H1 (cell line): ENCODE data around the gene ATP5MC2. TPM values are rescaled to one million over a fixed set of nuclear protein-coding genes. Genes with fewer than 3 reads are reported as not detected.
A peak's percentile ranks its signal among the peaks of the same experiment; 100 is the strongest.

Source experiments
- CBX8 ChIP-seq: fragments of 300-800, 300-1000 bp; sonication (generic); IDR thresholded peaks from 2 replicates; pipeline ENCODE4 v1.7.1; 2016; ENCODE audit warnings: low read depth, low read length, borderline replicate concordance
- CEBPB ChIP-seq: IDR thresholded peaks from 2 replicates; pipeline ENCODE4 v1.6.1; 2012; ENCODE audit warnings: low read depth, low read length
- FOSL1 ChIP-seq: IDR thresholded peaks from 2 replicates; pipeline ENCODE4 v1.6.1; 2011; ENCODE audit warnings: mild to moderate bottlenecking, low read depth, low read length, moderate library complexity; ENCODE audit not compliant: insufficient read depth
- SP1 ChIP-seq: IDR thresholded peaks from 2 replicates; pipeline ENCODE4 v1.6.1; 2011; ENCODE audit warnings: low read depth, low read length
- polyA plus RNA-seq, 7 experiments: library from polyadenylated mRNA; depleted of rRNA in 3 of 7; stranded (reverse) in 5 of 7; unstranded in 2 of 7; fragments of >200 nt in 5 of 7; fragments of 200-250 nt in 2 of 7; gene quantifications; 1 replicate in 5 of 7; 2 replicates in 1 of 7; 4 replicates in 1 of 7; pipeline versions ENCODE4 v1.2.1 to v1.2.3, GENCODE V29; 2011 to 2013; ENCODE audit warnings: missing spikeins in 2 of 7, mixed read lengths in 2 of 7
- total RNA-seq: library from RNA; stranded (reverse); fragmentation: NEBNext Ultra II Directional; extraction: Animal tissue kit (Norgen Biotek cat#: 25700); gene quantifications from 2 replicates; pipeline ENCODE4 v1.2.1, GENCODE V29; 2021
- TF ChIP-seq, protein P1 (sequence below): IDR thresholded peaks from 2 replicates; pipeline ENCODE4 v1.6.1; 2012; ENCODE audit warnings: inconsistent platforms
- TF ChIP-seq, protein P2 (sequence below): fragments of 300-600 bp; sonication (generic); IDR thresholded peaks from 2 replicates; pipeline ENCODE4 v1.7.1; 2012; ENCODE audit warnings: low read length, moderate library complexity, mild to moderate bottlenecking, inconsistent platforms; ENCODE audit not compliant: insufficient replicate concordance
- TF ChIP-seq, protein P3 (sequence below), 3 experiments: IDR thresholded peaks; 1 replicate in 2 of 3; 2 replicates in 1 of 3; pipeline versions ENCODE4 v1.5.1 to v1.6.1; 2011; ENCODE audit warnings: low read length in 3 of 3, mild to moderate bottlenecking in 3 of 3, inconsistent platforms in 2 of 3, low read depth in 1 of 3, moderate library complexity in 1 of 3; ENCODE audit not compliant: insufficient read depth in 1 of 3; ENCODE audit errors: control extremely low read depth in 1 of 3

Gene ATP5MC2
- total and polyA plus RNA-seq, 2 of the 8 experiments (the other 6 are each of a cell fraction or from before 2014, with no cell fraction given) = 408 to 952 TPM

DNA sequence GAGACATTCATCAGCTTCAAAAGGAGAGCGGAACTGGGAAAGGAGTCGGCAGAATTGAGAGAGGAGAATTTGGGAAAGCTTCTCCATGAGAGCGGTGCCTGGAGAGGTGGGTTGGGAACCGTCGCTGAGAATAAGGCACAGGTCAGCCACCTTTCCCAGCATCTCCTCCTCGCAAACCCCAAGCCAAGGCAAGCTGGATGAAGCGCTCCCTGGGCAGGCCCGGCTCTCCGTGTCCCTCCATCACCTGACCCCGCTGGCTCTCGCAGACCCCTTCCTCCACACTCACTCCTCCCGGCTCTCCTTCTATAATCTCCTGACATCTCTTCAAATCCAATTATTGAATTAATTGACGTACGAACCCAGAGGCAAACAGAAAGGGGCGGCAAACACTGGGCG lies 18.9 kb upstream of the ATP5MC2 start (continued):
- TF ChIP-seq, protein P1, sequence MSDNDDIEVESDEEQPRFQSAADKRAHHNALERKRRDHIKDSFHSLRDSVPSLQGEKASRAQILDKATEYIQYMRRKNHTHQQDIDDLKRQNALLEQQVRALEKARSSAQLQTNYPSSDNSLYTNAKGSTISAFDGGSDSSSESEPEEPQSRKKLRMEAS = 0 out of 2 replicates have a peak, but pooled peaks have one; percentile 6
- TF ChIP-seq SP1 (no peak), CBX8 (no peak), CEBPB (no peak), FOSL1 (no peak)
- TF ChIP-seq, protein P2, sequence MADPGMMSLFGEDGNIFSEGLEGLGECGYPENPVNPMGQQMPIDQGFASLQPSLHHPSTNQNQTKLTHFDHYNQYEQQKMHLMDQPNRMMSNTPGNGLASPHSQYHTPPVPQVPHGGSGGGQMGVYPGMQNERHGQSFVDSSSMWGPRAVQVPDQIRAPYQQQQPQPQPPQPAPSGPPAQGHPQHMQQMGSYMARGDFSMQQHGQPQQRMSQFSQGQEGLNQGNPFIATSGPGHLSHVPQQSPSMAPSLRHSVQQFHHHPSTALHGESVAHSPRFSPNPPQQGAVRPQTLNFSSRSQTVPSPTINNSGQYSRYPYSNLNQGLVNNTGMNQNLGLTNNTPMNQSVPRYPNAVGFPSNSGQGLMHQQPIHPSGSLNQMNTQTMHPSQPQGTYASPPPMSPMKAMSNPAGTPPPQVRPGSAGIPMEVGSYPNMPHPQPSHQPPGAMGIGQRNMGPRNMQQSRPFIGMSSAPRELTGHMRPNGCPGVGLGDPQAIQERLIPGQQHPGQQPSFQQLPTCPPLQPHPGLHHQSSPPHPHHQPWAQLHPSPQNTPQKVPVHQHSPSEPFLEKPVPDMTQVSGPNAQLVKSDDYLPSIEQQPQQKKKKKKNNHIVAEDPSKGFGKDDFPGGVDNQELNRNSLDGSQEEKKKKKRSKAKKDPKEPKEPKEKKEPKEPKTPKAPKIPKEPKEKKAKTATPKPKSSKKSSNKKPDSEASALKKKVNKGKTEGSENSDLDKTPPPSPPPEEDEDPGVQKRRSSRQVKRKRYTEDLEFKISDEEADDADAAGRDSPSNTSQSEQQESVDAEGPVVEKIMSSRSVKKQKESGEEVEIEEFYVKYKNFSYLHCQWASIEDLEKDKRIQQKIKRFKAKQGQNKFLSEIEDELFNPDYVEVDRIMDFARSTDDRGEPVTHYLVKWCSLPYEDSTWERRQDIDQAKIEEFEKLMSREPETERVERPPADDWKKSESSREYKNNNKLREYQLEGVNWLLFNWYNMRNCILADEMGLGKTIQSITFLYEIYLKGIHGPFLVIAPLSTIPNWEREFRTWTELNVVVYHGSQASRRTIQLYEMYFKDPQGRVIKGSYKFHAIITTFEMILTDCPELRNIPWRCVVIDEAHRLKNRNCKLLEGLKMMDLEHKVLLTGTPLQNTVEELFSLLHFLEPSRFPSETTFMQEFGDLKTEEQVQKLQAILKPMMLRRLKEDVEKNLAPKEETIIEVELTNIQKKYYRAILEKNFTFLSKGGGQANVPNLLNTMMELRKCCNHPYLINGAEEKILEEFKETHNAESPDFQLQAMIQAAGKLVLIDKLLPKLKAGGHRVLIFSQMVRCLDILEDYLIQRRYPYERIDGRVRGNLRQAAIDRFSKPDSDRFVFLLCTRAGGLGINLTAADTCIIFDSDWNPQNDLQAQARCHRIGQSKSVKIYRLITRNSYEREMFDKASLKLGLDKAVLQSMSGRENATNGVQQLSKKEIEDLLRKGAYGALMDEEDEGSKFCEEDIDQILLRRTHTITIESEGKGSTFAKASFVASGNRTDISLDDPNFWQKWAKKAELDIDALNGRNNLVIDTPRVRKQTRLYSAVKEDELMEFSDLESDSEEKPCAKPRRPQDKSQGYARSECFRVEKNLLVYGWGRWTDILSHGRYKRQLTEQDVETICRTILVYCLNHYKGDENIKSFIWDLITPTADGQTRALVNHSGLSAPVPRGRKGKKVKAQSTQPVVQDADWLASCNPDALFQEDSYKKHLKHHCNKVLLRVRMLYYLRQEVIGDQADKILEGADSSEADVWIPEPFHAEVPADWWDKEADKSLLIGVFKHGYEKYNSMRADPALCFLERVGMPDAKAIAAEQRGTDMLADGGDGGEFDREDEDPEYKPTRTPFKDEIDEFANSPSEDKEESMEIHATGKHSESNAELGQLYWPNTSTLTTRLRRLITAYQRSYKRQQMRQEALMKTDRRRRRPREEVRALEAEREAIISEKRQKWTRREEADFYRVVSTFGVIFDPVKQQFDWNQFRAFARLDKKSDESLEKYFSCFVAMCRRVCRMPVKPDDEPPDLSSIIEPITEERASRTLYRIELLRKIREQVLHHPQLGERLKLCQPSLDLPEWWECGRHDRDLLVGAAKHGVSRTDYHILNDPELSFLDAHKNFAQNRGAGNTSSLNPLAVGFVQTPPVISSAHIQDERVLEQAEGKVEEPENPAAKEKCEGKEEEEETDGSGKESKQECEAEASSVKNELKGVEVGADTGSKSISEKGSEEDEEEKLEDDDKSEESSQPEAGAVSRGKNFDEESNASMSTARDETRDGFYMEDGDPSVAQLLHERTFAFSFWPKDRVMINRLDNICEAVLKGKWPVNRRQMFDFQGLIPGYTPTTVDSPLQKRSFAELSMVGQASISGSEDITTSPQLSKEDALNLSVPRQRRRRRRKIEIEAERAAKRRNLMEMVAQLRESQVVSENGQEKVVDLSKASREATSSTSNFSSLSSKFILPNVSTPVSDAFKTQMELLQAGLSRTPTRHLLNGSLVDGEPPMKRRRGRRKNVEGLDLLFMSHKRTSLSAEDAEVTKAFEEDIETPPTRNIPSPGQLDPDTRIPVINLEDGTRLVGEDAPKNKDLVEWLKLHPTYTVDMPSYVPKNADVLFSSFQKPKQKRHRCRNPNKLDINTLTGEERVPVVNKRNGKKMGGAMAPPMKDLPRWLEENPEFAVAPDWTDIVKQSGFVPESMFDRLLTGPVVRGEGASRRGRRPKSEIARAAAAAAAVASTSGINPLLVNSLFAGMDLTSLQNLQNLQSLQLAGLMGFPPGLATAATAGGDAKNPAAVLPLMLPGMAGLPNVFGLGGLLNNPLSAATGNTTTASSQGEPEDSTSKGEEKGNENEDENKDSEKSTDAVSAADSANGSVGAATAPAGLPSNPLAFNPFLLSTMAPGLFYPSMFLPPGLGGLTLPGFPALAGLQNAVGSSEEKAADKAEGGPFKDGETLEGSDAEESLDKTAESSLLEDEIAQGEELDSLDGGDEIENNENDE = no peak
- TF ChIP-seq, protein P3, sequence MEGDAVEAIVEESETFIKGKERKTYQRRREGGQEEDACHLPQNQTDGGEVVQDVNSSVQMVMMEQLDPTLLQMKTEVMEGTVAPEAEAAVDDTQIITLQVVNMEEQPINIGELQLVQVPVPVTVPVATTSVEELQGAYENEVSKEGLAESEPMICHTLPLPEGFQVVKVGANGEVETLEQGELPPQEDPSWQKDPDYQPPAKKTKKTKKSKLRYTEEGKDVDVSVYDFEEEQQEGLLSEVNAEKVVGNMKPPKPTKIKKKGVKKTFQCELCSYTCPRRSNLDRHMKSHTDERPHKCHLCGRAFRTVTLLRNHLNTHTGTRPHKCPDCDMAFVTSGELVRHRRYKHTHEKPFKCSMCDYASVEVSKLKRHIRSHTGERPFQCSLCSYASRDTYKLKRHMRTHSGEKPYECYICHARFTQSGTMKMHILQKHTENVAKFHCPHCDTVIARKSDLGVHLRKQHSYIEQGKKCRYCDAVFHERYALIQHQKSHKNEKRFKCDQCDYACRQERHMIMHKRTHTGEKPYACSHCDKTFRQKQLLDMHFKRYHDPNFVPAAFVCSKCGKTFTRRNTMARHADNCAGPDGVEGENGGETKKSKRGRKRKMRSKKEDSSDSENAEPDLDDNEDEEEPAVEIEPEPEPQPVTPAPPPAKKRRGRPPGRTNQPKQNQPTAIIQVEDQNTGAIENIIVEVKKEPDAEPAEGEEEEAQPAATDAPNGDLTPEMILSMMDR (IDR thresholded peaks at IDR 0.05; ENCODE audit: control extremely low read depth in 1 of 3, insufficient read depth in 1 of 3, low read depth in 1 of 3, low read length in 3 of 3) = no peak
- TF ChIP-seq, all 59 proteins: peak for 6
